HG02759 (cell line): ENCODE data around the gene KIAA0586.
"Not testable (repeated sequence)": the region's sequence is repeated elsewhere in the genome, so short reads cannot be mapped to it uniquely, and the experiment has no call there.

ENCODE experiments used
- ATAC-seq: cut with Tn5 transposase; IDR thresholded peaks from one replicate; pipeline ENCODE4 v1.9.1; 2021; ENCODE audit warnings: mild to moderate bottlenecking, moderate library complexity; ENCODE audit not compliant: unreplicated experiment

The KIAA0586 gene

DNA sequence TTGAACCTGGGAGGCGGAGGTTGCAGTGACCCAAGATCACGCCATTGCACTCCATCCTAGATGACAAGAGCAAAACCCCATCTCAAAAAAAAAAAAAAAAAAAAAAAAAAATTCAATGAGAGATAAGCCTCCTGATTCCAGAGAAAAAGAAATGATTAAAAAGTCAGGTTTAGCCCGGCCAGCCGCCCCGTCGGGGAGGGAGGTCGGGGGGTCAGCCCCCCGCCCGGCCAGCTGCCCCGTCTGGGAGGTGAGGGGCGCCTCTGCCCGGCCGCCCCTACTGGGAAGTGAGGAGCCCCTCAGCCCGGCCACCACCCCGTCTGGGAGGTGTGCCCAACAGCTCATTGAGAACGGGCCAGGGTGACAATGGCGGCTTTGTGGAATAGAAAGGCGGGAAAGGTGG is 160.8 kb downstream of the KIAA0586 start:
- ATAC-seq = not testable (repeated sequence)

- no peak for ATAC-seq
These were observed 166.5 kb downstream of the KIAA0586 start for GRCh38 chr14:58593977-58594376.

GRCh38 chr14:58597041-58597440 is 169.5 kb downstream of the KIAA0586 start:
- no peak for ATAC-seq

DNA sequence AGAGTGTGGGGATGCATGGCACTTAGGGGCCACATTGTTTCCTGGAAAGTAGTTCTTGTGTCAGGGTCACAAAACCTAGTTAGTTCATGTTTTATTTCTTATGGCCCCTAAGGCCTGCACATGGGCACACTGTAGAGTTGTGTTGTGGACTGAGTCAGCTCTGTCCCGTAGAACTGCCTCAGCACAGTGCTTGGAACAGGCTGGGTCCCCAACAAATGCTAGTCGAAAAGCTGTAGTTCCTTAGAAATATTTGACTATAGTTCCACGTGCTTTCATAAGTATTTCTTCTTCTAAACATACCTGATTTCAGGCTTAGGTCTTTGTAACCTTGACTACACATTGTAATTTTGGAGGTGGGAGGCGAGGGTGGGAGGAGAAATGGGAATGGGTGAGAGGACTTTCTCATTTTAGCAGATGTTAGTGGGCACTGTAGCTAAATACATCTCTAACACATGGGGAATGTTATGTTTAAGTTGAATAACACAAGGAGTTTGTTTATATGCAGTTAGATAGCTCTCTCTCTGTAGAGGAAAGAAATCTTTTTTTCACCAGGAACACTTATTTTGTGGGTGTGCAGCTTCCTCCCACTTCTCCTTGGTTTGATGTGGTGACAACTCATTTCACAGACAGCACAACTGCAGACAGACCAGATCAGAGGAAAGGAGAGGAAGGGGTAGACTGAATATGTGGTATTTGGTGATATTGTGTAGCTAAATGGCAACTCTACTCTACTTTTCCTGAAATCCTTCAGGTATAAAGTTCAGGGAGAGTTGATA is 170.7 kb downstream of the KIAA0586 start:
- ATAC-seq = no peak

DNA sequence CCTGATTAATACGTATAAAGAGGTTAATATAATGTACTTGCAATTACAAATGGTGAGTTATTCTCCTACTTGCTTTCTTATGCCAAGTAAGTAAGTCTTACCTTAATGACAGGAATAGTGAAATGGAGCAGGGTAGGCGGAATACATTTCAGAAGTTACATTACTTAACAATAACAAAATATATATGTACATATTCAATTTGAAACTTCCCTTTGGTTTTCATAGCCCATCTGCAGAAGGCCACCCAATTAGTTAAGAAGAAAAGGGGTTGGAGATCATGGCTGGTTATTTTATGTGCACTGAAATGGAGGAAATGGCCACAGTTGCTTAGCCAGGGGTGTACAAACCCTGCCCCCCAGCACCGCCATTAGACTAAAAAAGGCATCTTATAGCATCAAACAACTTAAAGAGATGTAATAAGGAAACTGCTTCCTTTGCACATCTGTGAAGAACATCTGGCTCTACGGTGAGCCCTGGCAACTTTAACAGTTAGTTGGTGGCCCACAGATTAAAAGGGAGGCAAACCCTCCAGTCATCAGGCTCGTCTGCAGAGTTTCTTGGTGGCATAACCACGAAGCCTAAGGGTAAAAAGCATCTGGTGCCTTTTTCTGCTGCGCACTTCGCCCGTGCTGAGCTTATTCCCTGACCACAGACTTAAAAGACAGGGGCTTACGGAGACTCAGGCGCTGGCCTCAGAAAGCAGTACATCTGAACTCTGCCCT is 171.4 kb downstream of the KIAA0586 start:
- ATAC-seq = no peak

DNA sequence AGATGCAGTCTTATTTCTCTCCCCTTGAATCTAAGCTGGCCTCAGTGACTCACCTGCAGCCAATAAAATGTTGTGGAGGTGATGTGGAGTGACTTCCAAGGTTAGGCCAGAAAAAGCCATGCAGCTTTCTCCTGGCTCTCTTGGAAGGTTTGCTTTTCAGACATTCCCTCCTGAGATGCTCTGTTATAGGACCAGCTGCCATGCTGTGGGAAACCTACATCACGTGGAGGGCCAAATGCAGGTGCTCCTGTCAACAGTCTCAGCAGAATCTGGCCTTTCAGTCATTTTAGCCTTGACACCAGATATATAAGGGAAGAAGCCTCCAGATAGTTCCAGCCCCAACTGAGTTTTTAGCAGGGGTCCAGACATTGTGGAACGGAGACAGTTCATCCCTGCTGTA is 172.2 kb downstream of the KIAA0586 start:
- ATAC-seq = no peak
